GM12878 (cell line): ENCODE results near the gene MYO16.

Experiments
- CEBPB ChIP-seq, 2 experiments: fragments of 150-350 bp in 1 of 2; IDR thresholded peaks; 2 replicates each; pipeline ENCODE4 v1.6.1; 2012 to 2014; ENCODE audit warnings: low read depth in 2 of 2, low read length in 2 of 2, borderline replicate concordance in 1 of 2, inconsistent platforms in 1 of 2
- CREB1 ChIP-seq: IDR thresholded peaks from 2 replicates; pipeline ENCODE4 v1.6.1; 2012; ENCODE audit warnings: low read depth, mild to moderate bottlenecking, inconsistent platforms
- DPF2 ChIP-seq: fragments of 450-650 bp; IDR thresholded peaks from 2 replicates; pipeline ENCODE4 v1.6.1; 2017; ENCODE audit warnings: mild to moderate bottlenecking
- EZH2 ChIP-seq: IDR thresholded peaks from 2 replicates; pipeline ENCODE4 v1.6.1; 2012; ENCODE audit warnings: low read depth, mild to moderate bottlenecking, control low read depth, inconsistent platforms, low read length, borderline replicate concordance; ENCODE audit not compliant: control insufficient read depth
- IKZF1 ChIP-seq: fragments of 450-650 bp; conservative IDR thresholded peaks from 2 replicates; pipeline ENCODE4 v1.6.1; 2017; ENCODE audit warnings: antibody characterized with exemption, mild to moderate bottlenecking
- IRF3 ChIP-seq: fragments of 450-650 bp; IDR thresholded peaks from 2 replicates; pipeline ENCODE4 v1.6.1; 2014; ENCODE audit warnings: mild to moderate bottlenecking
- MXI1 ChIP-seq: fragments of 150-350 bp; IDR thresholded peaks from 2 replicates; pipeline ENCODE4 v1.6.1; 2011; ENCODE audit warnings: low read depth, mild to moderate bottlenecking, inconsistent platforms, low read length, improper control_type of control experiment
- POLR2AphosphoS5 ChIP-seq: IDR thresholded peaks from 2 replicates; pipeline ENCODE4 v1.6.1; 2011; ENCODE audit warnings: mild to moderate bottlenecking, low read length, inconsistent platforms
- SIX5 ChIP-seq: IDR thresholded peaks from 2 replicates; pipeline ENCODE4 v1.6.1; 2011; ENCODE audit warnings: mild to moderate bottlenecking, low read depth, low read length, moderate library complexity; ENCODE audit not compliant: severe bottlenecking
- SREBF2 ChIP-seq: IDR thresholded peaks from 2 replicates; pipeline ENCODE4 v1.6.1; 2012; ENCODE audit warnings: mild to moderate bottlenecking, low read length
- SUZ12 ChIP-seq: fragments of 200-600 bp; sonication (generic); IDR thresholded peaks from one replicate; pipeline ENCODE4 v1.6.1; 2018; ENCODE audit warnings: antibody characterized with exemption, mild to moderate bottlenecking; ENCODE audit not compliant: unreplicated experiment
- TF ChIP-seq, protein P1 (sequence below): fragments of 450-650 bp; IDR thresholded peaks from 2 replicates; pipeline ENCODE4 v1.6.1; 2017; ENCODE audit warnings: mild to moderate bottlenecking
- TF ChIP-seq, protein P2 (sequence below), 3 experiments: IDR thresholded peaks in 2 of 3; conservative IDR thresholded peaks in 1 of 3; 2 replicates each; pipeline ENCODE4 v1.5.1; 2011; ENCODE audit warnings: low read depth in 3 of 3, low read length in 3 of 3, mild to moderate bottlenecking in 3 of 3, control low read depth in 2 of 3, moderate library complexity in 2 of 3, inconsistent platforms in 1 of 3, mixed read lengths in 1 of 3; ENCODE audit not compliant: control insufficient read depth in 2 of 3, insufficient read depth in 1 of 3; ENCODE audit errors: extremely low read depth in 1 of 3
- TF ChIP-seq, protein P3 (sequence below): IDR thresholded peaks from 2 replicates; pipeline ENCODE4 v1.6.1; 2012; ENCODE audit warnings: improper control_type of control experiment, low read depth, low read length; ENCODE audit not compliant: insufficient replicate concordance

DNA sequence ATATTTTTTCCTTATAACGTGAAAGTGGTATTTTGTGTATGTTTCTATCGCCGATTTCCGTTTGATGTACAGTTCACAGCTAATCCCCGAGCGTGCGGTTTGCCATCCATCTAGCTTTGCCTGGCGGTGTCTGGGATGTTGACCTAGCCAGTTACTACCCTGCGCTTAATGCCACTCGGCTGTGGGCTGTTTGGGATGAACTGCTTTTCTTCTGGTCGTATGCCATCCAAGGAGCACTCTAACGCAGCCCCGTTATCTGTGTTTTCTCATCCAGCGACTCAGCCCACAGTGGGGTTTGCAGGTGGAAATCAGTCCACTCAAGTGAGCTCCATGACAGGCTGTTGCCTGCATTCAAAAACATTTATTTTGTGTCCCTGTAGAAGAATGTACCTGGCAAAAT, 512.3 kb downstream of the MYO16 start:
- TF ChIP-seq POLR2AphosphoS5 (no peak), SREBF2 (no peak), MXI1 (no peak), CREB1 (no peak), IKZF1 (no peak), SIX5 (no peak), CEBPB (IDR thresholded peaks at IDR 0.05; ENCODE audit: borderline replicate concordance in 1 of 2, low read depth in 2 of 2, low read length in 2 of 2) (no peak), IRF3 (no peak), EZH2 (no peak), DPF2 (no peak), SUZ12 (no peak)
- TF ChIP-seq, protein P1, sequence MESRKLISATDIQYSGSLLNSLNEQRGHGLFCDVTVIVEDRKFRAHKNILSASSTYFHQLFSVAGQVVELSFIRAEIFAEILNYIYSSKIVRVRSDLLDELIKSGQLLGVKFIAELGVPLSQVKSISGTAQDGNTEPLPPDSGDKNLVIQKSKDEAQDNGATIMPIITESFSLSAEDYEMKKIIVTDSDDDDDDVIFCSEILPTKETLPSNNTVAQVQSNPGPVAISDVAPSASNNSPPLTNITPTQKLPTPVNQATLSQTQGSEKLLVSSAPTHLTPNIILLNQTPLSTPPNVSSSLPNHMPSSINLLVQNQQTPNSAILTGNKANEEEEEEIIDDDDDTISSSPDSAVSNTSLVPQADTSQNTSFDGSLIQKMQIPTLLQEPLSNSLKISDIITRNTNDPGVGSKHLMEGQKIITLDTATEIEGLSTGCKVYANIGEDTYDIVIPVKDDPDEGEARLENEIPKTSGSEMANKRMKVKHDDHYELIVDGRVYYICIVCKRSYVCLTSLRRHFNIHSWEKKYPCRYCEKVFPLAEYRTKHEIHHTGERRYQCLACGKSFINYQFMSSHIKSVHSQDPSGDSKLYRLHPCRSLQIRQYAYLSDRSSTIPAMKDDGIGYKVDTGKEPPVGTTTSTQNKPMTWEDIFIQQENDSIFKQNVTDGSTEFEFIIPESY, result no peak
- TF ChIP-seq, protein P2, sequence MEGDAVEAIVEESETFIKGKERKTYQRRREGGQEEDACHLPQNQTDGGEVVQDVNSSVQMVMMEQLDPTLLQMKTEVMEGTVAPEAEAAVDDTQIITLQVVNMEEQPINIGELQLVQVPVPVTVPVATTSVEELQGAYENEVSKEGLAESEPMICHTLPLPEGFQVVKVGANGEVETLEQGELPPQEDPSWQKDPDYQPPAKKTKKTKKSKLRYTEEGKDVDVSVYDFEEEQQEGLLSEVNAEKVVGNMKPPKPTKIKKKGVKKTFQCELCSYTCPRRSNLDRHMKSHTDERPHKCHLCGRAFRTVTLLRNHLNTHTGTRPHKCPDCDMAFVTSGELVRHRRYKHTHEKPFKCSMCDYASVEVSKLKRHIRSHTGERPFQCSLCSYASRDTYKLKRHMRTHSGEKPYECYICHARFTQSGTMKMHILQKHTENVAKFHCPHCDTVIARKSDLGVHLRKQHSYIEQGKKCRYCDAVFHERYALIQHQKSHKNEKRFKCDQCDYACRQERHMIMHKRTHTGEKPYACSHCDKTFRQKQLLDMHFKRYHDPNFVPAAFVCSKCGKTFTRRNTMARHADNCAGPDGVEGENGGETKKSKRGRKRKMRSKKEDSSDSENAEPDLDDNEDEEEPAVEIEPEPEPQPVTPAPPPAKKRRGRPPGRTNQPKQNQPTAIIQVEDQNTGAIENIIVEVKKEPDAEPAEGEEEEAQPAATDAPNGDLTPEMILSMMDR (IDR thresholded peaks at IDR 0.05 in 2 of 3, conservative IDR thresholded peaks at IDR 0.05 in 1 of 3; ENCODE audit: control insufficient read depth in 2 of 3, extremely low read depth in 1 of 3, insufficient read depth in 1 of 3, low read depth in 3 of 3, low read length in 3 of 3), result no peak
- TF ChIP-seq, protein P3, sequence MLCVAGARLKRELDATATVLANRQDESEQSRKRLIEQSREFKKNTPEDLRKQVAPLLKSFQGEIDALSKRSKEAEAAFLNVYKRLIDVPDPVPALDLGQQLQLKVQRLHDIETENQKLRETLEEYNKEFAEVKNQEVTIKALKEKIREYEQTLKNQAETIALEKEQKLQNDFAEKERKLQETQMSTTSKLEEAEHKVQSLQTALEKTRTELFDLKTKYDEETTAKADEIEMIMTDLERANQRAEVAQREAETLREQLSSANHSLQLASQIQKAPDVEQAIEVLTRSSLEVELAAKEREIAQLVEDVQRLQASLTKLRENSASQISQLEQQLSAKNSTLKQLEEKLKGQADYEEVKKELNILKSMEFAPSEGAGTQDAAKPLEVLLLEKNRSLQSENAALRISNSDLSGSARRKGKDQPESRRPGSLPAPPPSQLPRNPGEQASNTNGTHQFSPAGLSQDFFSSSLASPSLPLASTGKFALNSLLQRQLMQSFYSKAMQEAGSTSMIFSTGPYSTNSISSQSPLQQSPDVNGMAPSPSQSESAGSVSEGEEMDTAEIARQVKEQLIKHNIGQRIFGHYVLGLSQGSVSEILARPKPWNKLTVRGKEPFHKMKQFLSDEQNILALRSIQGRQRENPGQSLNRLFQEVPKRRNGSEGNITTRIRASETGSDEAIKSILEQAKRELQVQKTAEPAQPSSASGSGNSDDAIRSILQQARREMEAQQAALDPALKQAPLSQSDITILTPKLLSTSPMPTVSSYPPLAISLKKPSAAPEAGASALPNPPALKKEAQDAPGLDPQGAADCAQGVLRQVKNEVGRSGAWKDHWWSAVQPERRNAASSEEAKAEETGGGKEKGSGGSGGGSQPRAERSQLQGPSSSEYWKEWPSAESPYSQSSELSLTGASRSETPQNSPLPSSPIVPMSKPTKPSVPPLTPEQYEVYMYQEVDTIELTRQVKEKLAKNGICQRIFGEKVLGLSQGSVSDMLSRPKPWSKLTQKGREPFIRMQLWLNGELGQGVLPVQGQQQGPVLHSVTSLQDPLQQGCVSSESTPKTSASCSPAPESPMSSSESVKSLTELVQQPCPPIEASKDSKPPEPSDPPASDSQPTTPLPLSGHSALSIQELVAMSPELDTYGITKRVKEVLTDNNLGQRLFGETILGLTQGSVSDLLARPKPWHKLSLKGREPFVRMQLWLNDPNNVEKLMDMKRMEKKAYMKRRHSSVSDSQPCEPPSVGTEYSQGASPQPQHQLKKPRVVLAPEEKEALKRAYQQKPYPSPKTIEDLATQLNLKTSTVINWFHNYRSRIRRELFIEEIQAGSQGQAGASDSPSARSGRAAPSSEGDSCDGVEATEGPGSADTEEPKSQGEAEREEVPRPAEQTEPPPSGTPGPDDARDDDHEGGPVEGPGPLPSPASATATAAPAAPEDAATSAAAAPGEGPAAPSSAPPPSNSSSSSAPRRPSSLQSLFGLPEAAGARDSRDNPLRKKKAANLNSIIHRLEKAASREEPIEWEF, result no peak
